Measurements from ENCODE around the gene SHH.

DNA sequence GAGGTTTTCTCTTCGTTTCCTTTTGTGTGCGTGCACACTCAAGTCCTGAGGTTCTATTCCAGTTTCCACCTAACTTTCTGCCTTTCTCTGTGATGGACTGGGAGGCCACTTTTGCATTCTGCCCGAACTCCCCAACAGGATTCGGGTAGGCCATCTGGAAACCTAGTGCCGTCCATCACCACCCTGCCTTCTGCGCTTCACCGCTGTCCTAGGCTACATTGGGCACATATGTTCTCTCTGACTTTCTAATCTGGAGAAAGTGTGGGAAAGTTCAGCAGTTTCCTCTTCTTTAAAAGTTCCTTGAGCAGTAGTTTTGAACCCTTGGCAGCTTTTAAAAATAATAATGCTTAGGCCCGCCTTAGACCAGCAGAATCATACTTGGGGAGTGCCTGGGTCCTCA lies 46.8 kb downstream of the SHH start:
- TF ChIP-seq, protein P1, sequence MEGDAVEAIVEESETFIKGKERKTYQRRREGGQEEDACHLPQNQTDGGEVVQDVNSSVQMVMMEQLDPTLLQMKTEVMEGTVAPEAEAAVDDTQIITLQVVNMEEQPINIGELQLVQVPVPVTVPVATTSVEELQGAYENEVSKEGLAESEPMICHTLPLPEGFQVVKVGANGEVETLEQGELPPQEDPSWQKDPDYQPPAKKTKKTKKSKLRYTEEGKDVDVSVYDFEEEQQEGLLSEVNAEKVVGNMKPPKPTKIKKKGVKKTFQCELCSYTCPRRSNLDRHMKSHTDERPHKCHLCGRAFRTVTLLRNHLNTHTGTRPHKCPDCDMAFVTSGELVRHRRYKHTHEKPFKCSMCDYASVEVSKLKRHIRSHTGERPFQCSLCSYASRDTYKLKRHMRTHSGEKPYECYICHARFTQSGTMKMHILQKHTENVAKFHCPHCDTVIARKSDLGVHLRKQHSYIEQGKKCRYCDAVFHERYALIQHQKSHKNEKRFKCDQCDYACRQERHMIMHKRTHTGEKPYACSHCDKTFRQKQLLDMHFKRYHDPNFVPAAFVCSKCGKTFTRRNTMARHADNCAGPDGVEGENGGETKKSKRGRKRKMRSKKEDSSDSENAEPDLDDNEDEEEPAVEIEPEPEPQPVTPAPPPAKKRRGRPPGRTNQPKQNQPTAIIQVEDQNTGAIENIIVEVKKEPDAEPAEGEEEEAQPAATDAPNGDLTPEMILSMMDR (IDR thresholded peaks at IDR 0.05): no peak
- no peak for TF ChIP-seq POLR2A (IDR thresholded peaks at IDR 0.05)
